ENCODE results near the gene MCTP2.

DNA sequence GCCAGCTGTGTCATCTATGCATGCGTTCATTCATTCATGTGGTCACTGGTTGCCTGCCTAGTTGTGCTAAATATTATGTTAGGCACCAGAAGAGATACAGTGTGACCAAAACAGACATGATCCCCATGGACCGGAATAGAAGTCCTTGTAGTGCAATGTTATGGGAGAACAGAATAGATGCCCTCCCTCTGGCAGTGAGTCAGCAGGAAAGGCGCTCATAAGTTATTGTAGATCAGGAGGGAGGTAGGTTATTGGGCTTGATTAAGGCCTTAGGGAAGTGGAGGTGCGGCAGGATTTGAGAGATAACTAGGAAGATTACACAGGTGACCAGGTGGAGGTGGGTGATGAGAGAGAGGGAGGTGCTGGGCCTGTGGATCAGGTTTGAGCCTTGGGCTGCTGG is 5.2 kb downstream of the MCTP2 start:
- TF ChIP-seq YY1 (IDR thresholded peaks at IDR 0.05; ENCODE audit: insufficient read depth, insufficient read length) = no peak
- no peak for TF ChIP-seq SUZ12 (IDR thresholded peaks at IDR 0.05; ENCODE audit: extremely low read depth, insufficient read depth, insufficient read length)
